A673 (cell line): Measurements from ENCODE around the gene SF3B1.

Experiments
- EZH2 ChIP-seq: fragments of 200-600 bp; sonication (generic); IDR thresholded peaks from 2 replicates; pipeline ENCODE4 v1.6.1; 2017; ENCODE audit warnings: borderline replicate concordance, low read depth, mild to moderate bottlenecking, mixed read lengths, antibody characterized with exemption, low read length; ENCODE audit not compliant: poor library complexity, severe bottlenecking
- TF ChIP-seq, protein P1 (sequence below): fragments of 300-800, 200-600 bp; sonication (generic); conservative IDR thresholded peaks from 2 replicates; pipeline ENCODE4 v1.5.1; 2017; ENCODE audit warnings: low read depth, mild to moderate bottlenecking, antibody characterized with exemption, low read length, moderate library complexity, mixed read lengths

GRCh38 chr2:197391220-197391717, 43.6 kb downstream of the SF3B1 start:
- TF ChIP-seq, protein P1, sequence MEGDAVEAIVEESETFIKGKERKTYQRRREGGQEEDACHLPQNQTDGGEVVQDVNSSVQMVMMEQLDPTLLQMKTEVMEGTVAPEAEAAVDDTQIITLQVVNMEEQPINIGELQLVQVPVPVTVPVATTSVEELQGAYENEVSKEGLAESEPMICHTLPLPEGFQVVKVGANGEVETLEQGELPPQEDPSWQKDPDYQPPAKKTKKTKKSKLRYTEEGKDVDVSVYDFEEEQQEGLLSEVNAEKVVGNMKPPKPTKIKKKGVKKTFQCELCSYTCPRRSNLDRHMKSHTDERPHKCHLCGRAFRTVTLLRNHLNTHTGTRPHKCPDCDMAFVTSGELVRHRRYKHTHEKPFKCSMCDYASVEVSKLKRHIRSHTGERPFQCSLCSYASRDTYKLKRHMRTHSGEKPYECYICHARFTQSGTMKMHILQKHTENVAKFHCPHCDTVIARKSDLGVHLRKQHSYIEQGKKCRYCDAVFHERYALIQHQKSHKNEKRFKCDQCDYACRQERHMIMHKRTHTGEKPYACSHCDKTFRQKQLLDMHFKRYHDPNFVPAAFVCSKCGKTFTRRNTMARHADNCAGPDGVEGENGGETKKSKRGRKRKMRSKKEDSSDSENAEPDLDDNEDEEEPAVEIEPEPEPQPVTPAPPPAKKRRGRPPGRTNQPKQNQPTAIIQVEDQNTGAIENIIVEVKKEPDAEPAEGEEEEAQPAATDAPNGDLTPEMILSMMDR: no peak
- TF ChIP-seq EZH2: no peak
